ENCODE results near the gene KMT5C.

GRCh38 chr19:55304980-55305379, 34.7 kb upstream of the KMT5C start:
- TF ChIP-seq POLR2A (IDR thresholded peaks at IDR 0.05; ENCODE audit: low read depth) (no peak), CTCF (IDR thresholded peaks at IDR 0.05) (no peak), POLR2AphosphoS5 (IDR thresholded peaks at IDR 0.05) (no peak), EP300 (IDR thresholded peaks at IDR 0.05) (no peak)

All from esophagus muscularis mucosa (tissue), 4 donors.